ENCODE results near the gene CKS1B.

DNA sequence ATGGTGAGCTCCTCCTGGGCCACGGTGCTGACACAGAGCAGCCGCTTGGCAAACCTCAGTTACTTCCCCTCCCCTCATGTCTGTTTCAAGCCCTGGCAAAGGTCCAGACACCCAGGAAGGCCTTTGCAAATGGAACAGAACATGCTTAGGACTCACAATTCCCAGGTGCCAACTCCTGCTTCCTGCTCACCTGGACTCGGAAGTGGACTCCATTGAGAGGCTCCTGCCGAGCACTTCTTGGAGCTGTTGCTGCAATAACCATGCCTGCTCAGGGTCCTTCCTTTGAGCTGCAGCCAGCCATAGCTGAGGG lies 48.4 kb downstream of the CKS1B start:
- TF ChIP-seq EP300 (conservative IDR thresholded peaks at IDR 0.05; ENCODE audit: poor library complexity, severe bottlenecking) (no peak), EZH2 (IDR thresholded peaks at IDR 0.05; ENCODE audit: borderline replicate concordance, insufficient read depth, low read length, poor library complexity, severe bottlenecking) (no peak), TAF1 (IDR thresholded peaks at IDR 0.05; ENCODE audit: low read depth) (no peak), RAD21 (conservative IDR thresholded peaks at IDR 0.05) (no peak), POLR2AphosphoS5 (IDR thresholded peaks at IDR 0.05) (no peak), MXI1 (conservative IDR thresholded peaks at IDR 0.05; ENCODE audit: poor library complexity, severe bottlenecking) (no peak)
- TF ChIP-seq, protein P1, sequence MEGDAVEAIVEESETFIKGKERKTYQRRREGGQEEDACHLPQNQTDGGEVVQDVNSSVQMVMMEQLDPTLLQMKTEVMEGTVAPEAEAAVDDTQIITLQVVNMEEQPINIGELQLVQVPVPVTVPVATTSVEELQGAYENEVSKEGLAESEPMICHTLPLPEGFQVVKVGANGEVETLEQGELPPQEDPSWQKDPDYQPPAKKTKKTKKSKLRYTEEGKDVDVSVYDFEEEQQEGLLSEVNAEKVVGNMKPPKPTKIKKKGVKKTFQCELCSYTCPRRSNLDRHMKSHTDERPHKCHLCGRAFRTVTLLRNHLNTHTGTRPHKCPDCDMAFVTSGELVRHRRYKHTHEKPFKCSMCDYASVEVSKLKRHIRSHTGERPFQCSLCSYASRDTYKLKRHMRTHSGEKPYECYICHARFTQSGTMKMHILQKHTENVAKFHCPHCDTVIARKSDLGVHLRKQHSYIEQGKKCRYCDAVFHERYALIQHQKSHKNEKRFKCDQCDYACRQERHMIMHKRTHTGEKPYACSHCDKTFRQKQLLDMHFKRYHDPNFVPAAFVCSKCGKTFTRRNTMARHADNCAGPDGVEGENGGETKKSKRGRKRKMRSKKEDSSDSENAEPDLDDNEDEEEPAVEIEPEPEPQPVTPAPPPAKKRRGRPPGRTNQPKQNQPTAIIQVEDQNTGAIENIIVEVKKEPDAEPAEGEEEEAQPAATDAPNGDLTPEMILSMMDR (IDR thresholded peaks at IDR 0.05; ENCODE audit: poor library complexity, severe bottlenecking) = no peak
- TF ChIP-seq, protein P2, sequence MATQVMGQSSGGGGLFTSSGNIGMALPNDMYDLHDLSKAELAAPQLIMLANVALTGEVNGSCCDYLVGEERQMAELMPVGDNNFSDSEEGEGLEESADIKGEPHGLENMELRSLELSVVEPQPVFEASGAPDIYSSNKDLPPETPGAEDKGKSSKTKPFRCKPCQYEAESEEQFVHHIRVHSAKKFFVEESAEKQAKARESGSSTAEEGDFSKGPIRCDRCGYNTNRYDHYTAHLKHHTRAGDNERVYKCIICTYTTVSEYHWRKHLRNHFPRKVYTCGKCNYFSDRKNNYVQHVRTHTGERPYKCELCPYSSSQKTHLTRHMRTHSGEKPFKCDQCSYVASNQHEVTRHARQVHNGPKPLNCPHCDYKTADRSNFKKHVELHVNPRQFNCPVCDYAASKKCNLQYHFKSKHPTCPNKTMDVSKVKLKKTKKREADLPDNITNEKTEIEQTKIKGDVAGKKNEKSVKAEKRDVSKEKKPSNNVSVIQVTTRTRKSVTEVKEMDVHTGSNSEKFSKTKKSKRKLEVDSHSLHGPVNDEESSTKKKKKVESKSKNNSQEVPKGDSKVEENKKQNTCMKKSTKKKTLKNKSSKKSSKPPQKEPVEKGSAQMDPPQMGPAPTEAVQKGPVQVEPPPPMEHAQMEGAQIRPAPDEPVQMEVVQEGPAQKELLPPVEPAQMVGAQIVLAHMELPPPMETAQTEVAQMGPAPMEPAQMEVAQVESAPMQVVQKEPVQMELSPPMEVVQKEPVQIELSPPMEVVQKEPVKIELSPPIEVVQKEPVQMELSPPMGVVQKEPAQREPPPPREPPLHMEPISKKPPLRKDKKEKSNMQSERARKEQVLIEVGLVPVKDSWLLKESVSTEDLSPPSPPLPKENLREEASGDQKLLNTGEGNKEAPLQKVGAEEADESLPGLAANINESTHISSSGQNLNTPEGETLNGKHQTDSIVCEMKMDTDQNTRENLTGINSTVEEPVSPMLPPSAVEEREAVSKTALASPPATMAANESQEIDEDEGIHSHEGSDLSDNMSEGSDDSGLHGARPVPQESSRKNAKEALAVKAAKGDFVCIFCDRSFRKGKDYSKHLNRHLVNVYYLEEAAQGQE (IDR thresholded peaks at IDR 0.05; ENCODE audit: borderline replicate concordance) = no peak
